NCI-H2196 treated with DMSO at 0.1 percent for 48 hours (cell line): ENCODE measurements around the gene GRIP1.

ENCODE experiments used
- DNase-seq: peaks from one replicate; lab custom pipeline; 2025; ENCODE audit not compliant: unreplicated experiment; lab: John Stamatoyannopoulos, UW

GRIP1 gene

GRCh38 chr12:66644151-66644550, 34.7 kb downstream of the GRIP1 start:
- no peak for DNase-seq

GRCh38 chr12:66640691-66641460, 38.0 kb downstream of the GRIP1 start:
- no peak for DNase-seq

GRCh38 chr12:66638666-66639065, 40.2 kb downstream of the GRIP1 start:
- DNase-seq = no peak

GRCh38 chr12:66637699-66638301, 41.1 kb downstream of the GRIP1 start:
- DNase-seq = no peak

GRCh38 chr12:66636771-66637170, 42.1 kb downstream of the GRIP1 start:
- no peak for DNase-seq

- no peak for DNase-seq
Measured at GRCh38 chr12:66633676-66634075, 45.2 kb downstream of the GRIP1 start.

- DNase-seq = no peak
Measured at GRCh38 chr12:66629138-66629870, 49.6 kb downstream of the GRIP1 start.

- DNase-seq = no peak
Measured at GRCh38 chr12:66627988-66628317, 50.9 kb downstream of the GRIP1 start.

- DNase-seq = no peak
Measured at GRCh38 chr12:66627270-66627987, 51.4 kb downstream of the GRIP1 start.

GRCh38 chr12:66624806-66625205, 54.1 kb downstream of the GRIP1 start:
- no peak for DNase-seq

GRCh38 chr12:66623455-66623854, 55.4 kb downstream of the GRIP1 start:
- DNase-seq = no peak

- DNase-seq = no peak
Measured at GRCh38 chr12:66620688-66621087, 58.2 kb downstream of the GRIP1 start.

GRCh38 chr12:66620026-66620425, 58.9 kb downstream of the GRIP1 start:
- DNase-seq = no peak

- DNase-seq = no peak
Measured at GRCh38 chr12:66617991-66618390, 60.9 kb downstream of the GRIP1 start.

- DNase-seq = no peak
Measured at GRCh38 chr12:66612090-66612775, 66.6 kb downstream of the GRIP1 start.

- no peak for DNase-seq
Measured at GRCh38 chr12:66607147-66607546, 71.7 kb downstream of the GRIP1 start.

- no peak for DNase-seq
Measured at GRCh38 chr12:66605293-66605692, 73.6 kb downstream of the GRIP1 start.

GRCh38 chr12:66603981-66604479, 74.8 kb downstream of the GRIP1 start:
- no peak for DNase-seq

- DNase-seq = no peak
Measured at GRCh38 chr12:66603461-66603860, 75.4 kb downstream of the GRIP1 start.

GRCh38 chr12:66602483-66603143, 76.3 kb downstream of the GRIP1 start:
- DNase-seq = no peak
